C4-2B (cell line): Measurements from ENCODE around the gene CMBL.

Experiments used
- ZFX ChIP-seq: fragments of 450-650 bp; IDR thresholded peaks from 2 replicates; pipeline ENCODE4 v1.6.1; 2017
- TF ChIP-seq, protein P1 (sequence below): fragments of 450-650 bp; conservative IDR thresholded peaks from 2 replicates; pipeline ENCODE4 v1.5.1; 2017; ENCODE audit warnings: mild to moderate bottlenecking

DNA sequence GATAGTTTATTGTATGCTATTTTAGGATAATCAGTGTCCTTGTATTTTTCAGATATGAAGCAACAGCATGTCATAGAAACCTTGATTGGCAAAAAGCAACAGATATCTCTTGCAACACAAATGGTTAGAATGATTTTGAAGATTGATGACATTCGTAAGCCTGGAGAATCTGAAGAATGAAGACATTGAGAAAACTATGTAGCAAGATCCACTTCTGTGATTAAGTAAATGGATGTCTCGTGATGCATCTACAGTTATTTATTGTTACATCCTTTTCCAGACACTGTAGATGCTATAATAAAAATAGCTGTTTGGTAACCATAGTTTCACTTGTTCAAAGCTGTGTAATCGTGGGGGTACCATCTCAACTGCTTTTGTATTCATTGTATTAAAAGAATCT lies 43.1 kb downstream of the CMBL start:
- TF ChIP-seq, protein P1, sequence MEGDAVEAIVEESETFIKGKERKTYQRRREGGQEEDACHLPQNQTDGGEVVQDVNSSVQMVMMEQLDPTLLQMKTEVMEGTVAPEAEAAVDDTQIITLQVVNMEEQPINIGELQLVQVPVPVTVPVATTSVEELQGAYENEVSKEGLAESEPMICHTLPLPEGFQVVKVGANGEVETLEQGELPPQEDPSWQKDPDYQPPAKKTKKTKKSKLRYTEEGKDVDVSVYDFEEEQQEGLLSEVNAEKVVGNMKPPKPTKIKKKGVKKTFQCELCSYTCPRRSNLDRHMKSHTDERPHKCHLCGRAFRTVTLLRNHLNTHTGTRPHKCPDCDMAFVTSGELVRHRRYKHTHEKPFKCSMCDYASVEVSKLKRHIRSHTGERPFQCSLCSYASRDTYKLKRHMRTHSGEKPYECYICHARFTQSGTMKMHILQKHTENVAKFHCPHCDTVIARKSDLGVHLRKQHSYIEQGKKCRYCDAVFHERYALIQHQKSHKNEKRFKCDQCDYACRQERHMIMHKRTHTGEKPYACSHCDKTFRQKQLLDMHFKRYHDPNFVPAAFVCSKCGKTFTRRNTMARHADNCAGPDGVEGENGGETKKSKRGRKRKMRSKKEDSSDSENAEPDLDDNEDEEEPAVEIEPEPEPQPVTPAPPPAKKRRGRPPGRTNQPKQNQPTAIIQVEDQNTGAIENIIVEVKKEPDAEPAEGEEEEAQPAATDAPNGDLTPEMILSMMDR = no peak
- TF ChIP-seq ZFX = no peak
